OCI-LY7 (cell line): ENCODE measurements around the gene CTXN3. TPM values are rescaled to one million over a fixed set of nuclear protein-coding genes. Genes with fewer than 3 reads are reported as not detected.

ENCODE experiments used
- BruUV-seq: library from RNA; stranded (reverse); fragments of 400-500 nt; replicated peaks from 2 replicates; lab custom pipeline; 2021; lab: Mats Ljungman, UMichigan
- CTCF ChIA-PET: fragments of 300-600 bp; sonication (Branson Sonifier 250); formaldehyde crosslinking; loops from one replicate; lab custom pipeline; 2022; ENCODE audit warnings: antibody characterized with exemption; ENCODE audit not compliant: unreplicated experiment; lab: Charles Lee
- POLR2A ChIA-PET: fragments of 300-600 bp; sonication (Branson Sonifier 250); formaldehyde crosslinking; loops from one replicate; lab custom pipeline; 2022; ENCODE audit warnings: antibody characterized with exemption; lab: Charles Lee
- DNase-seq: peaks from one replicate; pipeline ENCODE4 v3.0.0-alpha.2; 2015; ENCODE audit warnings: low spot score
- H2AFZ ChIP-seq: fragments of 200-600 bp; sonication (generic), shearing (Covaris generic); 2 replicates; pipeline ENCODE4 v1.6.1; 2014; ENCODE audit warnings: mild to moderate bottlenecking, antibody characterized with exemption, low read length, moderate library complexity
- H3K27ac ChIP-seq: fragments of 200-600 bp; sonication (generic); 2 replicates; pipeline ENCODE4 v1.5.1; 2014; ENCODE audit warnings: mixed run types, low read depth, mild to moderate bottlenecking, moderate library complexity, low read length, inconsistent platforms; ENCODE audit not compliant: poor library complexity, severe bottlenecking
- H3K36me3 ChIP-seq: fragments of 200-600 bp; sonication (generic); 2 replicates; pipeline ENCODE4 v1.6.1; 2014; ENCODE audit warnings: mild to moderate bottlenecking, antibody characterized with exemption, low read length, moderate library complexity, mixed read lengths; ENCODE audit not compliant: insufficient read depth
- H3K4me1 ChIP-seq: fragments of 200-600 bp; sonication (generic); 2 replicates; pipeline ENCODE4 v1.5.1; 2014; ENCODE audit warnings: mild to moderate bottlenecking, low read length; ENCODE audit not compliant: insufficient read depth, poor library complexity, severe bottlenecking
- H3K4me2 ChIP-seq: fragments of 200-600 bp; sonication (generic); 2 replicates; pipeline ENCODE4 v1.6.1; 2014; ENCODE audit warnings: mild to moderate bottlenecking, low read length
- H3K4me3 ChIP-seq: fragments of 200-600 bp; sonication (generic); 2 replicates; pipeline ENCODE4 v1.5.1; 2014; ENCODE audit warnings: mild to moderate bottlenecking, low read depth, low read length; ENCODE audit not compliant: poor library complexity, severe bottlenecking
- H3K79me2 ChIP-seq: fragments of 200-600 bp; sonication (generic); 2 replicates; pipeline ENCODE4 v1.6.1; 2016; ENCODE audit warnings: low read depth, mild to moderate bottlenecking, low read length, moderate library complexity, mixed read lengths; ENCODE audit not compliant: insufficient read depth
- H3K9me2 ChIP-seq: fragments of 200-600 bp; sonication (generic); 2 replicates; pipeline ENCODE4 v1.6.1; 2016; ENCODE audit warnings: mild to moderate bottlenecking, low read length, mixed read lengths; ENCODE audit not compliant: insufficient read depth
- H3K9me3 ChIP-seq: fragments of 200-600 bp; sonication (generic); 2 replicates; pipeline ENCODE4 v1.6.1; 2014; ENCODE audit warnings: mild to moderate bottlenecking, mixed run types, low read length, mixed read lengths
- H4K20me1 ChIP-seq: fragments of 200-600 bp; sonication (generic); 2 replicates; pipeline ENCODE4 v1.6.1; 2014; ENCODE audit warnings: mild to moderate bottlenecking, antibody characterized with exemption, low read length, moderate library complexity, mixed read lengths; ENCODE audit not compliant: insufficient read depth
- EZH2phosphoT487 ChIP-seq: fragments of 200-600 bp; sonication (generic); IDR thresholded peaks from 2 replicates; pipeline ENCODE4 v1.6.1; 2018; ENCODE audit warnings: low read depth, borderline replicate concordance, mild to moderate bottlenecking, mixed run types, antibody characterized with exemption, low read length, moderate library complexity, mixed read lengths
- intact Hi-C: fragments of 100-400 bp; cut with micrococcal nuclease; formaldehyde crosslinking; loops from one replicate; pipeline ENCODE4 v1.10.0; 2022; ENCODE audit not compliant: unreplicated experiment
- total RNA-seq, 2 experiments: library from RNA; depleted of rRNA in 1 of 2; stranded (reverse); fragments of >200 nt in 1 of 2; shearing (Covaris generic) in 1 of 2; gene quantifications; 2 replicates each; pipeline ENCODE4 v1.2.3, GENCODE V29; 2014 to 2022
- TF ChIP-seq, protein P1 (sequence below): fragments of 200-600 bp; sonication (generic); conservative IDR thresholded peaks from 2 replicates; pipeline ENCODE4 v1.5.1; 2014; ENCODE audit warnings: mild to moderate bottlenecking, antibody characterized with exemption, low read length, moderate library complexity, mixed read lengths

The CTXN3 gene
- total RNA-seq, 2 experiments from 2014 or later, result not detected

GRCh38 chr5:127699416-127699815 lies 50.5 kb downstream of the CTXN3 start:
- no peak for DNase-seq
- no peak for TF ChIP-seq EZH2phosphoT487
- TF ChIP-seq, protein P1, sequence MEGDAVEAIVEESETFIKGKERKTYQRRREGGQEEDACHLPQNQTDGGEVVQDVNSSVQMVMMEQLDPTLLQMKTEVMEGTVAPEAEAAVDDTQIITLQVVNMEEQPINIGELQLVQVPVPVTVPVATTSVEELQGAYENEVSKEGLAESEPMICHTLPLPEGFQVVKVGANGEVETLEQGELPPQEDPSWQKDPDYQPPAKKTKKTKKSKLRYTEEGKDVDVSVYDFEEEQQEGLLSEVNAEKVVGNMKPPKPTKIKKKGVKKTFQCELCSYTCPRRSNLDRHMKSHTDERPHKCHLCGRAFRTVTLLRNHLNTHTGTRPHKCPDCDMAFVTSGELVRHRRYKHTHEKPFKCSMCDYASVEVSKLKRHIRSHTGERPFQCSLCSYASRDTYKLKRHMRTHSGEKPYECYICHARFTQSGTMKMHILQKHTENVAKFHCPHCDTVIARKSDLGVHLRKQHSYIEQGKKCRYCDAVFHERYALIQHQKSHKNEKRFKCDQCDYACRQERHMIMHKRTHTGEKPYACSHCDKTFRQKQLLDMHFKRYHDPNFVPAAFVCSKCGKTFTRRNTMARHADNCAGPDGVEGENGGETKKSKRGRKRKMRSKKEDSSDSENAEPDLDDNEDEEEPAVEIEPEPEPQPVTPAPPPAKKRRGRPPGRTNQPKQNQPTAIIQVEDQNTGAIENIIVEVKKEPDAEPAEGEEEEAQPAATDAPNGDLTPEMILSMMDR, result no peak
- ChIA-PET CTCF (no interaction called here), POLR2A (no interaction called here)
- Histone ChIP-seq H3K79me2 (no peaks in the 10 kb centered on the region), H3K4me1 (no peaks in the 10 kb centered on the region), H3K4me3 (no peak overlapping the region), H3K4me2 (no peak overlapping the region), H3K36me3 (no peaks in the 10 kb centered on the region), H3K27ac (no peak overlapping the region), H3K9me3 (no peaks in the 10 kb centered on the region), H3K9me2 (no peaks in the 10 kb centered on the region), H4K20me1 (no peaks in the 10 kb centered on the region), H2AFZ (no peak overlapping the region)
- intact Hi-C loops, result no loop called here
- BruUV-seq, result no TSS peak

- POLR2A ChIA-PET, result no interaction called here
These were observed 51.4 kb downstream of the CTXN3 start for GRCh38 chr5:127700237-127700766.

GRCh38 chr5:127702434-127702833 lies 53.6 kb downstream of the CTXN3 start:
- intact Hi-C loops, result no loop called here
- H4K20me1 ChIP-seq, result no peaks in the 10 kb centered on the region
- H2AFZ ChIP-seq, result no peak overlapping the region
- H3K27ac ChIP-seq, result no peak overlapping the region
- ChIA-PET CTCF (no interaction called here), POLR2A (interaction anchor here (0.6 kb wide), 1 partner anchor 19 kb away, joined by 4 read pairs; no protein-coding TSS in a partner anchor)
- H3K4me1 ChIP-seq, result no peaks in the 10 kb centered on the region
- no peak for DNase-seq
- TF ChIP-seq EZH2phosphoT487, result no peak
- TF ChIP-seq, protein P1, result no peak
- no peaks in the 10 kb centered on the region for H3K79me2 ChIP-seq
- no peak overlapping the region for H3K4me2 ChIP-seq
- BruUV-seq, result no TSS peak
- H3K9me3 ChIP-seq, result no peaks in the 10 kb centered on the region
- no peaks in the 10 kb centered on the region for H3K36me3 ChIP-seq
- H3K4me3 ChIP-seq, result no peak overlapping the region
- H3K9me2 ChIP-seq, result no peaks in the 10 kb centered on the region

More at GRCh38 chr5:127700237-127700766, 51.4 kb downstream of the CTXN3 start:
- TF ChIP-seq, protein P1, result no peak
- no peak for TF ChIP-seq EZH2phosphoT487
- Histone ChIP-seq H3K4me2 (no peak overlapping the region), H3K4me3 (no peak overlapping the region), H3K4me1 (no peaks in the 10 kb centered on the region), H3K27ac (no peak overlapping the region), H3K9me2 (no peaks in the 10 kb centered on the region), H4K20me1 (no peaks in the 10 kb centered on the region), H3K79me2 (no peaks in the 10 kb centered on the region), H3K9me3 (no peaks in the 10 kb centered on the region), H2AFZ (no peak overlapping the region), H3K36me3 (no peaks in the 10 kb centered on the region)
- intact Hi-C loops, result no loop called here
- no TSS peak for BruUV-seq
- DNase-seq, result no peak
- CTCF ChIA-PET, result no interaction called here
